ENCODE results near the gene MXD1. TPM values are rescaled to one million over a fixed set of nuclear protein-coding genes. Genes with fewer than 3 reads are reported as not detected.
A peak's percentile ranks its signal among the peaks of the same experiment; 100 is the strongest.

MXD1 gene
- polyA plus RNA-seq, 1 of the 3 experiments (the other 2 are of a cell fraction) = 2.3 TPM

DNA sequence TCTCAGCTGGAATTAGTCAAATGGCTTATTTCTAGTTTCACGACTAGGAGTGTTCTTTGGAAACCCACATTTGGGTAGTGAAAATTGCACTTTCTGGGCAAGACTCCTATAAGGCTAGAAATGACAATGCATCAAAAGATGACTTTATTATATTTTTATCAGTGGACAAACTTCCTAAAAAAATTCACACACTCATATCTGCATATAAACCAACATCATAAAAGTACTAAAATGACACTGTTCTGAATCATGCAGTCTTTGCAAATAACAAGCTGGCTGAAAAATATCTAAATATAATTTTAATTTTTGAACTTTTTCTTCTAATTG is 17.6 kb downstream of the MXD1 start:
- Histone ChIP-seq H3F3A (replicated peaks; ENCODE audit: insufficient read depth) (peaks cover 12% of the 10 kb centered on the region), H4K20me1 (ENCODE audit: insufficient read depth) (no peaks in the 10 kb centered on the region), H3K9ac (no peak overlapping the region), H3K27ac (ENCODE audit: low read depth in 2 of 2, low read length in 1 of 2) (no peak overlapping the region), H3K9me3 (no peaks in the 10 kb centered on the region), H2AFZ (ENCODE audit: low read depth) (no peak overlapping the region), H3K27me3 (ENCODE audit: insufficient read depth) (no peaks in the 10 kb centered on the region), H3K79me2 (ENCODE audit: insufficient read depth) (no peaks in the 10 kb centered on the region), H3K36me3 (replicated peaks in 1 of 2; ENCODE audit: control insufficient read depth in 1 of 2, insufficient read depth in 2 of 2, low read length in 1 of 2) (peaks cover 8 to 9% of the 10 kb centered on the region in 2 experiments), H3K4me2 (no peak overlapping the region), H3K9me2 (no peaks in the 10 kb centered on the region), H3K4me1 (ENCODE audit: control insufficient read depth in 1 of 2, insufficient read depth in 2 of 2, low read depth in 1 of 2, low read length in 1 of 2) (peaks cover 0 to 5% of the 10 kb centered on the region in 2 experiments; a peak in 1 of 4 replicates), H3K4me3 (ENCODE audit: low read depth in 2 of 2, low read length in 1 of 2) (no peak overlapping the region)
- ChIA-PET CTCF (no interaction called here), POLR2A (interaction anchor here (0.6 kb wide), 1 partner anchor 70 kb away, joined by 3 read pairs; no protein-coding TSS in a partner anchor)
- 95% methylated on average over 1 of the region's 1 CpG for WGBS (ENCODE audit: low lambda C conversion rate)
- TF ChIP-seq, protein P1, sequence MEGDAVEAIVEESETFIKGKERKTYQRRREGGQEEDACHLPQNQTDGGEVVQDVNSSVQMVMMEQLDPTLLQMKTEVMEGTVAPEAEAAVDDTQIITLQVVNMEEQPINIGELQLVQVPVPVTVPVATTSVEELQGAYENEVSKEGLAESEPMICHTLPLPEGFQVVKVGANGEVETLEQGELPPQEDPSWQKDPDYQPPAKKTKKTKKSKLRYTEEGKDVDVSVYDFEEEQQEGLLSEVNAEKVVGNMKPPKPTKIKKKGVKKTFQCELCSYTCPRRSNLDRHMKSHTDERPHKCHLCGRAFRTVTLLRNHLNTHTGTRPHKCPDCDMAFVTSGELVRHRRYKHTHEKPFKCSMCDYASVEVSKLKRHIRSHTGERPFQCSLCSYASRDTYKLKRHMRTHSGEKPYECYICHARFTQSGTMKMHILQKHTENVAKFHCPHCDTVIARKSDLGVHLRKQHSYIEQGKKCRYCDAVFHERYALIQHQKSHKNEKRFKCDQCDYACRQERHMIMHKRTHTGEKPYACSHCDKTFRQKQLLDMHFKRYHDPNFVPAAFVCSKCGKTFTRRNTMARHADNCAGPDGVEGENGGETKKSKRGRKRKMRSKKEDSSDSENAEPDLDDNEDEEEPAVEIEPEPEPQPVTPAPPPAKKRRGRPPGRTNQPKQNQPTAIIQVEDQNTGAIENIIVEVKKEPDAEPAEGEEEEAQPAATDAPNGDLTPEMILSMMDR (IDR thresholded peaks at IDR 0.05) = no peak
- TF ChIP-seq CHD2 (IDR thresholded peaks at IDR 0.05; ENCODE audit: low read length, partially characterized antibody) = no peak
- TF ChIP-seq, protein P2, sequence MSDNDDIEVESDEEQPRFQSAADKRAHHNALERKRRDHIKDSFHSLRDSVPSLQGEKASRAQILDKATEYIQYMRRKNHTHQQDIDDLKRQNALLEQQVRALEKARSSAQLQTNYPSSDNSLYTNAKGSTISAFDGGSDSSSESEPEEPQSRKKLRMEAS (IDR thresholded peaks at IDR 0.05; ENCODE audit: low read depth) = no peak
- no peak for TF ChIP-seq MEF2A (IDR thresholded peaks at IDR 0.05; ENCODE audit: borderline replicate concordance, low read depth)
- DNase-seq = no peak

DNA sequence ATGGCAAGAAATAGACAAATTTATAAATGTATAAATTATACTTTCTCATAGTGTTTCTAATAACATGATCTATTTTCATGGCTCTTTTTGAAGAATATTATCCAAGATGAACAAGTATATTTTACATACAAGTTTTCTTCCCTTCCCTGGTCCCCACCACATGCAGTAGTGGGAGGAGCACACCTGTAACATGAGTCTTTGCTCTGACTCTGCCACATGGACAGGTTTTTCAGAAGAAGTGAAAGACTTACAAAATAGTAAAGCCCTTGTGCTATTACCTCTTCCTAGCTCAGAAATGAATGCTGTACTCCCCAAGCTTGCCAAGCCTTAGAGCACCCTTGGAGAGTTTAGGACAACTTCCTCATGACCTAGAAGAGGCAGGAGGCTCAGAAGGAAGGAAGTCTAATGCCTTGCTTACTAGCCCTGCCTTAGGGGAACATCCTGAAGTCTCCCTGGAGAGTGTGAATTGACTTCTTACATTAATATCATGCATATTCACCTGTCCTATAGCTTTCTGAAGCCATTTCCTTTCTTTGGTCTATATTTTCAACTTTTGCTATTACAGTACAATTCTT is 18.4 kb downstream of the MXD1 start:
- DNase-seq = no peak
- H3K79me2 ChIP-seq (ENCODE audit: insufficient read depth) = no peaks in the 10 kb centered on the region
- H3K4me1 ChIP-seq (ENCODE audit: control insufficient read depth in 1 of 2, insufficient read depth in 2 of 2, low read depth in 1 of 2, low read length in 1 of 2) = peaks cover 0 to 5% of the 10 kb centered on the region in 2 experiments; a peak in 1 of 4 replicates
- peak overlapping the region; percentile 68; the same call in 1 of the 2 replicates for H2AFZ ChIP-seq (ENCODE audit: low read depth)
- no peaks in the 10 kb centered on the region for H3K27me3 ChIP-seq (ENCODE audit: insufficient read depth)
- CTCF ChIA-PET = interaction anchor here (1.1 kb wide), 1 partner anchor 369 kb away, joined by 3 read pairs; the partner anchor contains the start of gene FAM136A
- H4K20me1 ChIP-seq (ENCODE audit: insufficient read depth) = no peaks in the 10 kb centered on the region
- H3K36me3 ChIP-seq (replicated peaks in 1 of 2; ENCODE audit: control insufficient read depth in 1 of 2, insufficient read depth in 2 of 2, low read length in 1 of 2) = peaks cover 10 to 13% of the 10 kb centered on the region in 2 experiments
- H3K9ac ChIP-seq = peak overlapping the region; percentile 60; the same call in 1 of the 2 replicates
- peak overlapping the region in 1 of 2 experiments; percentile 73; a peak in 2 of 4 replicates for H3K27ac ChIP-seq (ENCODE audit: low read depth in 2 of 2, low read length in 1 of 2)
- POLR2A ChIA-PET = interaction anchor here (0.6 kb wide), 1 partner anchor 70 kb away, joined by 3 read pairs; no protein-coding TSS in a partner anchor
- H3F3A ChIP-seq (replicated peaks; ENCODE audit: insufficient read depth) = peaks cover 12% of the 10 kb centered on the region
- H3K9me3 ChIP-seq = no peaks in the 10 kb centered on the region
- H3K4me3 ChIP-seq (ENCODE audit: low read depth in 2 of 2, low read length in 1 of 2) = no peak overlapping the region
- 0 out of 2 replicates have a peak overlapping the region, but pooled peaks have one; percentile 32 for H3K4me2 ChIP-seq
- H3K9me2 ChIP-seq = no peaks in the 10 kb centered on the region
- TF ChIP-seq, protein P3, sequence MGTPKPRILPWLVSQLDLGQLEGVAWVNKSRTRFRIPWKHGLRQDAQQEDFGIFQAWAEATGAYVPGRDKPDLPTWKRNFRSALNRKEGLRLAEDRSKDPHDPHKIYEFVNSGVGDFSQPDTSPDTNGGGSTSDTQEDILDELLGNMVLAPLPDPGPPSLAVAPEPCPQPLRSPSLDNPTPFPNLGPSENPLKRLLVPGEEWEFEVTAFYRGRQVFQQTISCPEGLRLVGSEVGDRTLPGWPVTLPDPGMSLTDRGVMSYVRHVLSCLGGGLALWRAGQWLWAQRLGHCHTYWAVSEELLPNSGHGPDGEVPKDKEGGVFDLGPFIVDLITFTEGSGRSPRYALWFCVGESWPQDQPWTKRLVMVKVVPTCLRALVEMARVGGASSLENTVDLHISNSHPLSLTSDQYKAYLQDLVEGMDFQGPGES (IDR thresholded peaks at IDR 0.05; ENCODE audit: low read depth, low read length) = no peak
- no peak for TF ChIP-seq GABPA (IDR thresholded peaks at IDR 0.05; ENCODE audit: low read depth)
- no peak for TF ChIP-seq SIN3A (IDR thresholded peaks at IDR 0.05; ENCODE audit: borderline replicate concordance, low read depth, low read length)
- TF ChIP-seq TCF12 (IDR thresholded peaks at IDR 0.05) = no peak
- TF ChIP-seq, protein P4, sequence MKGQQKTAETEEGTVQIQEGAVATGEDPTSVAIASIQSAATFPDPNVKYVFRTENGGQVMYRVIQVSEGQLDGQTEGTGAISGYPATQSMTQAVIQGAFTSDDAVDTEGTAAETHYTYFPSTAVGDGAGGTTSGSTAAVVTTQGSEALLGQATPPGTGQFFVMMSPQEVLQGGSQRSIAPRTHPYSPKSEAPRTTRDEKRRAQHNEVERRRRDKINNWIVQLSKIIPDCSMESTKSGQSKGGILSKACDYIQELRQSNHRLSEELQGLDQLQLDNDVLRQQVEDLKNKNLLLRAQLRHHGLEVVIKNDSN (IDR thresholded peaks at IDR 0.05; ENCODE audit: borderline replicate concordance, low read depth) = no peak
- TF ChIP-seq MEF2A (IDR thresholded peaks at IDR 0.05; ENCODE audit: borderline replicate concordance, low read depth) = no peak
- TF ChIP-seq RXRA (IDR thresholded peaks at IDR 0.05; ENCODE audit: borderline replicate concordance, low read depth) = no peak
- no peak for TF ChIP-seq CHD2 (IDR thresholded peaks at IDR 0.05; ENCODE audit: low read length, partially characterized antibody)
- TF ChIP-seq POLR2AphosphoS5 (IDR thresholded peaks at IDR 0.05; ENCODE audit: low read depth, low read length) = no peak
- TF ChIP-seq, protein P5, sequence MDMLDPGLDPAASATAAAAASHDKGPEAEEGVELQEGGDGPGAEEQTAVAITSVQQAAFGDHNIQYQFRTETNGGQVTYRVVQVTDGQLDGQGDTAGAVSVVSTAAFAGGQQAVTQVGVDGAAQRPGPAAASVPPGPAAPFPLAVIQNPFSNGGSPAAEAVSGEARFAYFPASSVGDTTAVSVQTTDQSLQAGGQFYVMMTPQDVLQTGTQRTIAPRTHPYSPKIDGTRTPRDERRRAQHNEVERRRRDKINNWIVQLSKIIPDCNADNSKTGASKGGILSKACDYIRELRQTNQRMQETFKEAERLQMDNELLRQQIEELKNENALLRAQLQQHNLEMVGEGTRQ (IDR thresholded peaks at IDR 0.05; ENCODE audit: borderline replicate concordance, low read depth, low read length) = no peak
- TF ChIP-seq EP300 (IDR thresholded peaks at IDR 0.05; ENCODE audit: borderline replicate concordance in 1 of 2, low read depth in 1 of 2, low read length in 1 of 2) = no peak
- no peak for TF ChIP-seq GATA2 (CRISPR knock-in tag; IDR thresholded peaks at IDR 0.05)
- no peak for TF ChIP-seq NFIC (IDR thresholded peaks at IDR 0.05; ENCODE audit: borderline replicate concordance)
- TF ChIP-seq SMC3 (IDR thresholded peaks at IDR 0.05; ENCODE audit: low read depth, low read length) = no peak
- no peak for TF ChIP-seq TAF1 (IDR thresholded peaks at IDR 0.05; ENCODE audit: borderline replicate concordance, low read depth, low read length)
- no peak for TF ChIP-seq RCOR1 (IDR thresholded peaks at IDR 0.05; ENCODE audit: low read length)
- TF ChIP-seq RAD21 (IDR thresholded peaks at IDR 0.05; ENCODE audit: low read length) = no peak
- TF ChIP-seq, protein P1 (IDR thresholded peaks at IDR 0.05) = no peak
